AG10803 (cell line): ENCODE results near the gene EPHB1.

Experiments
- DNase-seq: peaks from one replicate; pipeline ENCODE4 v3.0.0; 2010; ENCODE audit warnings: low read depth
- H3K4me3 ChIP-seq: 2 replicates; pipeline ENCODE4 v1.5.1; 2011; ENCODE audit warnings: mild to moderate bottlenecking, low read length, control low read depth
- TF ChIP-seq, protein P1 (sequence below): conservative IDR thresholded peaks from 2 replicates; pipeline ENCODE4 v1.5.1; 2011; ENCODE audit warnings: mild to moderate bottlenecking, low read length, control low read depth, inconsistent platforms

The EPHB1 gene

DNA sequence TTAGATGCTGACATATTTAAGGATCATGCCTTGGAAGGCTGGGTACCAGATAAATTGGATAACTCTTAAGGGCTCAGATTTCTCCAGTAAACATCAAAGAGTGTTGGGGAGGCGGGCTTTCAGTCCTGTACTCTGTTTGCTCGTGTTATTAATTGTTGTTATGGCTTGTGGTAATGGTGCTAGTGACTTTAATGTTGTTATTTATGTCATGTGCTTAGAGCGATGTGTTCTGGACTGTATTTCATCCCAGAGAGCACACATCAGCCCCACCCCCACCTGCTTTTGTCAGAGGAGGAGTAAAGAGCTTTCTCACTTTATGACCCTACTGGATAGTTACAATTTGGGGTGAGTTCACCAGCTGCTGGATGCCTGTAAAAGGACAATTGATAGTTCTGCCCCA, 386.3 kb downstream of the EPHB1 start:
- TF ChIP-seq, protein P1, sequence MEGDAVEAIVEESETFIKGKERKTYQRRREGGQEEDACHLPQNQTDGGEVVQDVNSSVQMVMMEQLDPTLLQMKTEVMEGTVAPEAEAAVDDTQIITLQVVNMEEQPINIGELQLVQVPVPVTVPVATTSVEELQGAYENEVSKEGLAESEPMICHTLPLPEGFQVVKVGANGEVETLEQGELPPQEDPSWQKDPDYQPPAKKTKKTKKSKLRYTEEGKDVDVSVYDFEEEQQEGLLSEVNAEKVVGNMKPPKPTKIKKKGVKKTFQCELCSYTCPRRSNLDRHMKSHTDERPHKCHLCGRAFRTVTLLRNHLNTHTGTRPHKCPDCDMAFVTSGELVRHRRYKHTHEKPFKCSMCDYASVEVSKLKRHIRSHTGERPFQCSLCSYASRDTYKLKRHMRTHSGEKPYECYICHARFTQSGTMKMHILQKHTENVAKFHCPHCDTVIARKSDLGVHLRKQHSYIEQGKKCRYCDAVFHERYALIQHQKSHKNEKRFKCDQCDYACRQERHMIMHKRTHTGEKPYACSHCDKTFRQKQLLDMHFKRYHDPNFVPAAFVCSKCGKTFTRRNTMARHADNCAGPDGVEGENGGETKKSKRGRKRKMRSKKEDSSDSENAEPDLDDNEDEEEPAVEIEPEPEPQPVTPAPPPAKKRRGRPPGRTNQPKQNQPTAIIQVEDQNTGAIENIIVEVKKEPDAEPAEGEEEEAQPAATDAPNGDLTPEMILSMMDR, result no peak
- H3K4me3 ChIP-seq, result no peak overlapping the region
- no peak for DNase-seq

- no peak overlapping the region for H3K4me3 ChIP-seq
- DNase-seq, result no peak
- TF ChIP-seq, protein P1, result no peak
Observed at GRCh38 chr3:135182364-135182998, 387.4 kb downstream of the EPHB1 start.

- no peak for DNase-seq
- TF ChIP-seq, protein P1, result no peak
Observed at GRCh38 chr3:135190658-135191057, 395.6 kb downstream of the EPHB1 start.

DNA sequence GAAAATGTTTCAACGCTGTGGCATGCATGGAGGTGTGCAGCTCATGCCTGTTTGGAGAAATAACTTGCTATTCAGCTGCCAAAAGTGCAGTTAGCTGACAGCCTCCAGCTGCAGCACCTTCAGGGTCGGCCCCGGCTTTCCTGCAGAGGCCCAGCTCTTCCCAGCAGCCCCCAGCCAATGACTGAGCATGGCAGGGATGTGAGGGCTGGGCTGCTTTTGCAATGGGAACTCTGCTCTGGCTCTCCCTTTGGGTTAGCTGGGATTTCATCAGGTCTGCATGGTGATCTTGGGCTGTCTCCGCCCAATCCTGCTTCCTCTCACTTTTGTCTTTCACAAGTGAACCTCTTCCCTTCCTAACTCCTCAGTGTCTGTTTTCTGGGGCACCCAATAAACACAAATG, 396.6 kb downstream of the EPHB1 start:
- TF ChIP-seq, protein P1, result no peak
- no peak overlapping the region for H3K4me3 ChIP-seq
- no peak for DNase-seq

More at GRCh38 chr3:135190658-135191057, 395.6 kb downstream of the EPHB1 start:
- H3K4me3 ChIP-seq, result no peak overlapping the region

DNA sequence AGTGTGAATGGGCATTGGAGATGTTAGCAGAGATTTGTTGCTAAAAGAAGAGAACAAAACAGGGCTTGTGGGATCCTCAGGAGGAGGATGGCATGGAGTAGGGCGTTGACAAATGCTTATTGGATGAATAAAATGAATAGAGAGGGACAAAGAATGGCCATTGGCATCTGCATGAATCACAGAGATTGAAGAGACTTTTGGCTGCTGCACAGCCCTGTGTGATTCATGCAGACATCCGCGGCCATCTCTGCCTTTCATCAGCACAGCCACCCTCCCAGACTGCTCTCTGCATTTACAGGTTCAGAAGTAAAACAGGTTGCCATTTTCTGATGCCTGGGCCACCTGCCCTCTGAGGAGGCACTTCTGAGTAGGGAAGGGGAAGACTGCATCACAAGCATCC, 397.9 kb downstream of the EPHB1 start:
- peak; percentile 43 for DNase-seq
- H3K4me3 ChIP-seq, result no peak overlapping the region
- TF ChIP-seq, protein P1, result no peak

DNA sequence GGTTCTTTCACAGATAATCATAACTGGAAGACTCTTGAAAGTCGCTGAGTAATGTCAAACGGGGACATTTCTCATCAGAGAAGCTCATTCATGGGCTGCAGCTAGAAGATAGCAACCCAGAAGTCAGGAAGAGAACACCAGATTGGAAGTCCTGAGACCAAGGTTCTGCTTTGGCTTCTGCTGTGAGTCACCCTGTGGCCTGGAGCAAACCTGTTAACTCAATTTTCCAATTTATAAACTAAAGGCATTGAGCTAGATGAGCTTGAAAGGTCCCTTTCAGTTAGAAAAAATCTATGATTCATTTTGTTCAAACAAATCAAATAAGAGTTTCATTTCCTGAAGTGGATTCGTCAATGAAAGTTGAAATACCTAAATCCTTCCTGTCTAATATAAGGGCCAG, 402.2 kb downstream of the EPHB1 start:
- DNase-seq, result no peak
- H3K4me3 ChIP-seq, result no peak overlapping the region
- TF ChIP-seq, protein P1, result no peak

DNA sequence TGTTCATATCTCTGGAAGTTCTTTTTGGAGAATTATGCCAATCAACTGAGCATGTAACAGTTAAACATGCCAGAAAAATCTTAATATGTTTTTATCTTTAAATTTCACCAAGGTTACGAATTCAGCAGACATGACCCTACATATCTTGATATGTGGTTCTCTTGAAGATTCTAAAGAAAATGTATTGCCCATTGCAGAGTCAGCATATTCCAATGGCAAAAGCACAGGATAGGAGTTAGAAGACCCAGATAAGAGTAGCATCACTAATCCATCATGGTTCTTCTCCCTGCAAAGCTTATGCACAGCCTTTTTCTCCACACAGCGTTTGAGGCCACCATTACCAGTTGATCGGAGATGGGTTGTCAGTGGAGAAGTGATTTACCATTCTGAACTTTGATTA, 402.8 kb downstream of the EPHB1 start:
- TF ChIP-seq, protein P1, result no peak
- H3K4me3 ChIP-seq, result no peak overlapping the region
- DNase-seq, result no peak
